ENCODE data around the gene SH3RF3. TPM values are rescaled to one million over a fixed set of nuclear protein-coding genes. Genes with fewer than 3 reads are reported as not detected.

SH3RF3 gene
- total RNA-seq, 1 donor from 2014 or later = 59.5 TPM

DNA sequence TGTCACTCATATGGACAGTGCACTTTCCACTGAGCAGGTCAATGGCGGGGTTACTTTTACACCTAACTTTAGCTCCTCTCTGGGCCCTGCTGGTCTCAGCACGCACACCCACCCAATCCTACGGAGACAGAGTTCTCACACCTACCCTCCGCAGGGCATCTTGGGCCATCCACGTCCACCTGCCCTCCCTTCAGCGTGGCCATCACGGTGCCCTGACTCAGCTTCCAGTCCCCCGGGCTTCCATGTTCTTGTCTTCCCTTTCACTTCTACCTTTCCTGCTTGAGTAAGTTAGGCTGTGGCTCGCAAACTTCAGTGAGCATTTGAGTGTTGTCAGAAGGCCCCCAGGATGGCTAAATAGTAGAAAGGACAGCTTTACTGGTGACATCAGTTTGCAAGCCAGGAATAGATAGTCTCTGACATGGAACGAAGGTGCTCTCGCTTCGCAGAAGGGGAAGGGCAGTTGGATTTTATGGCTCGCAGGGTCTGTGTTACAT, 252.4 kb downstream of the SH3RF3 start:
- TF ChIP-seq, protein P1, sequence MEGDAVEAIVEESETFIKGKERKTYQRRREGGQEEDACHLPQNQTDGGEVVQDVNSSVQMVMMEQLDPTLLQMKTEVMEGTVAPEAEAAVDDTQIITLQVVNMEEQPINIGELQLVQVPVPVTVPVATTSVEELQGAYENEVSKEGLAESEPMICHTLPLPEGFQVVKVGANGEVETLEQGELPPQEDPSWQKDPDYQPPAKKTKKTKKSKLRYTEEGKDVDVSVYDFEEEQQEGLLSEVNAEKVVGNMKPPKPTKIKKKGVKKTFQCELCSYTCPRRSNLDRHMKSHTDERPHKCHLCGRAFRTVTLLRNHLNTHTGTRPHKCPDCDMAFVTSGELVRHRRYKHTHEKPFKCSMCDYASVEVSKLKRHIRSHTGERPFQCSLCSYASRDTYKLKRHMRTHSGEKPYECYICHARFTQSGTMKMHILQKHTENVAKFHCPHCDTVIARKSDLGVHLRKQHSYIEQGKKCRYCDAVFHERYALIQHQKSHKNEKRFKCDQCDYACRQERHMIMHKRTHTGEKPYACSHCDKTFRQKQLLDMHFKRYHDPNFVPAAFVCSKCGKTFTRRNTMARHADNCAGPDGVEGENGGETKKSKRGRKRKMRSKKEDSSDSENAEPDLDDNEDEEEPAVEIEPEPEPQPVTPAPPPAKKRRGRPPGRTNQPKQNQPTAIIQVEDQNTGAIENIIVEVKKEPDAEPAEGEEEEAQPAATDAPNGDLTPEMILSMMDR (IDR thresholded peaks at IDR 0.05) = no peak
- H3K36me3 Mint-ChIP-seq (ENCODE audit: low read depth) = peaks cover 11% of the 10 kb centered on the region
- H3K9me3 Mint-ChIP-seq (ENCODE audit: low read depth) = no peaks in the 10 kb centered on the region
- no peak for DNase-seq (ENCODE audit: low spot score)
- peaks cover 75% of the 10 kb centered on the region for H3K4me1 Mint-ChIP-seq (ENCODE audit: low read depth)
- no peaks in the 10 kb centered on the region for H3K27me3 Mint-ChIP-seq (ENCODE audit: low read depth)
- H3K27ac Mint-ChIP-seq (ENCODE audit: unreplicated experiment) = no peak overlapping the region
- H3K4me3 Mint-ChIP-seq (ENCODE audit: unreplicated experiment) = no peak overlapping the region

DNA sequence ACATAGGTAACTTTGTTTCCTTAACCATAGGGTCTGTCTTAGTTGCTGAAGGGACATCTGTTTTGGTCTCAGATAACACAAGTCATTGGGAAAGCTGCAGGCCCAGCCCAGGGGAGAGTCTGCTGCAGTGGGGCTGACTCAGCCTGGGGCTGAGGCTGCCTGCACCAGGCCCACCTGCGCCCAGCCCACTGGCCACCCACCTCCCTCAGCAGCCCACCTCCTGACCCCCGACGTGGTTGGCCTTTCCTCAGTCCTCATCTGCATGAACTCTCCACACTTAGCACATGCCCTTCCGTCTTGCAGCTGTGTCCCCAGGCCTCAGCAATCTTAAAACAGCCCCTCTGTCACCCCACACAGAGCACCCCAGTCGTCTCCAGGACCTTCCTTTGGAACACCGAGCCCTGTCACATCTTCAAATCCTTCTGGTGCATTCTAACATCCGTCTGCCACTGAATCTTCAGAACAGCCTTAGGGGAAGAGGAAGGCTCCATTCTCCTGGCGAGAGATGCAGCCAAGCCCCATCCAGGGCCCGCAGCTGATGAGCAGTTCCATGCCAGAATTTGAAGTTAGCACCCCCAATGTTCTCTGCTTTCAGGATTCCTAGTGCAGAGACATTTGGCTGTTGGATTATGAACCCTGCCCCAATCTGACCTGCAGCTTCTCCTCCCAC, 253.4 kb downstream of the SH3RF3 start:
- TF ChIP-seq, protein P1 (IDR thresholded peaks at IDR 0.05) = no peak
- no peaks in the 10 kb centered on the region for H3K27me3 Mint-ChIP-seq (ENCODE audit: low read depth)
- no peak overlapping the region for H3K4me3 Mint-ChIP-seq (ENCODE audit: unreplicated experiment)
- peak overlapping the region; percentile 66 for H3K27ac Mint-ChIP-seq (ENCODE audit: unreplicated experiment)
- no peaks in the 10 kb centered on the region for H3K9me3 Mint-ChIP-seq (ENCODE audit: low read depth)
- H3K4me1 Mint-ChIP-seq (ENCODE audit: low read depth) = peaks cover 72% of the 10 kb centered on the region
- no peak for DNase-seq (ENCODE audit: low spot score)
- H3K36me3 Mint-ChIP-seq (ENCODE audit: low read depth) = peaks cover 10% of the 10 kb centered on the region

DNA sequence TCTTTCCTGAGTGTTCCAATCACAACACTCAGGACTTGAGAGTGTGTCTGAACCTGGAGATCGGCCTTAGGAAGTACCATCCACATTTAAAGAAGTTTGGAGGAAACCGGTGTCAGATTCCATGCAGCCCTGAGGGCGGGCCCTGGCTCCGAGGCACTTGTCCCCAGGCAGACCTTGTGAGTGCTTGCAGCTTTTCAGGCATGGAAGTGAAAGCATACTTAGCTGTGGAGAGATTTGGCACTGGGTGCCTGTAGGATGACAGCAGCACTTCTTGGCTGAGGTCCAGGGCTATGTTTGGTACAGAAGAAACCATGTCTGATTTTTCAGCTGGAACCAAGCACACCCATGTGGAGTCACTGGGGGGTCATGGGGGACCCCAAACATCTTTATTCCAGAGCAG, 253.9 kb downstream of the SH3RF3 start:
- Mint-ChIP-seq H3K4me3 (ENCODE audit: unreplicated experiment) (peak overlapping the region; percentile 26), H3K4me1 (ENCODE audit: low read depth) (peaks cover 71% of the 10 kb centered on the region), H3K9me3 (ENCODE audit: low read depth) (no peaks in the 10 kb centered on the region), H3K27ac (ENCODE audit: unreplicated experiment) (peak overlapping the region; percentile 66), H3K36me3 (ENCODE audit: low read depth) (peaks cover 16% of the 10 kb centered on the region), H3K27me3 (ENCODE audit: low read depth) (no peaks in the 10 kb centered on the region)
- TF ChIP-seq, protein P1 (IDR thresholded peaks at IDR 0.05) = no peak
- DNase-seq (ENCODE audit: low spot score) = no peak

DNA sequence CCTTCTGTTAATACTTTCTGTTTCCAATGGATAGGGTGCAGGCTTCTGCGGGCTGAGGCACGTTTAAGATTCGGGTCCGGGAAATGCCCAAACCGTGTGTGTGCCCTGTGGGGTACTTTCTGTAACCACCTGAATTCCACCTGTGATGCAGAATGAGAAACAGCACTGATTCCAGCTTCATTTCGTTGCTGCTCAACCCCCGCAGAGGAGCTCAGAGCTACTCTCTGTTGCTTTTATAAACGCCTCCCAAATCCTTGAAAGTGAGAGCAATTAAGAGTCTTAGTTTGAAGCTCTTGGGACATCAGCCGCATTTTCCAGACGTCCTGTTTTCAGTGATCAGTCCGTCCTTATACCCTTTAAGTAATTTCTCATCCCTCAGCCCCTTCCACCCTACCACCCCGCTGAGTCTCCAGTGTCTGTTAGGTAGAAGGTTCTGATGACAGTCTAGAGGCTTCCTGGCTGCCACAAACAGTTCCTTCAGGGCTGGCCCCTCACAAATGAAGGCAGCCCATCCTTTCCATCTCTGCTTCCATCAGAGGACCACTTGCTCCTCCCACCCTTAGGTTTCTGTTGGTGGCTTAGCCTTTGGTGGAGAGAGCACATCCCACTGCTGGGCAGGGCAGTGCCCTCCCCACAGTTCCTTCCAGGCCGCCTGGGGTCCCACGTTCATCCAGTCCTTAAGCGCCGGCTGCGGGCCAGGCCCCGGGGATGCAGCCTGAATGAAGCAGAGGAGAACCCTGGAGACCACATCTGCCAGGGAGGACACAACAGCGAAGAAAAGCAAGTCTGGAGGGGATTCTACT, 254.7 kb downstream of the SH3RF3 start:
- Mint-ChIP-seq H3K4me1 (ENCODE audit: low read depth) (peaks cover 69% of the 10 kb centered on the region), H3K9me3 (ENCODE audit: low read depth) (no peaks in the 10 kb centered on the region), H3K4me3 (ENCODE audit: unreplicated experiment) (peak overlapping the region; percentile 26), H3K27me3 (ENCODE audit: low read depth) (no peaks in the 10 kb centered on the region), H3K27ac (ENCODE audit: unreplicated experiment) (peak overlapping the region; percentile 70), H3K36me3 (ENCODE audit: low read depth) (peaks cover 20% of the 10 kb centered on the region)
- DNase-seq (ENCODE audit: low spot score) = peak; percentile 36
- TF ChIP-seq, protein P1 (IDR thresholded peaks at IDR 0.05) = no peak

Measured in chondrocyte (in vitro differentiated cells).